Spleen (tissue), 11 donors: ENCODE data around the gene DYNLL1. TPM values are rescaled to one million over a fixed set of nuclear protein-coding genes. Genes with fewer than 3 reads are reported as not detected.

Experiments used
- DNase-seq: peaks from one replicate; pipeline ENCODE4 v3.0.0-alpha.2; 2020
- H3K27ac ChIP-seq, 8 donors: fragments of 200-600 bp; sonication (generic) in 7 of 8; 1 replicate in 4 of 8; 2 replicates in 4 of 8; pipeline versions ENCODE4 v1.5.0 to v1.8.0; 2016 to 2021; ENCODE audit warnings: inconsistent platforms in 4 of 8, mild to moderate bottlenecking in 4 of 8, moderate library complexity in 1 of 8
- H3K27me3 ChIP-seq, 7 donors: fragments of 200-600 bp; sonication (generic) in 6 of 7; replicated peaks in 1 of 7; 1 replicate in 4 of 7; 2 replicates in 3 of 7; pipeline versions ENCODE4 v1.5.0 to v1.8.0; 2016 to 2021; ENCODE audit warnings: inconsistent platforms in 3 of 7, mild to moderate bottlenecking in 1 of 7
- H3K36me3 ChIP-seq, 6 donors: fragments of 200-600 bp; sonication (generic) in 5 of 6; 1 replicate in 4 of 6; 2 replicates in 2 of 6; pipeline versions ENCODE4 v1.5.0 to v1.8.0; 2016 to 2021; ENCODE audit warnings: inconsistent platforms in 2 of 6
- H3K4me1 ChIP-seq, 6 donors: fragments of 200-600 bp; sonication (generic) in 5 of 6; 1 replicate in 3 of 6; 2 replicates in 3 of 6; pipeline versions ENCODE4 v1.5.0 to v1.8.0; 2016 to 2021; ENCODE audit warnings: inconsistent platforms in 3 of 6
- H3K4me3 ChIP-seq, 8 donors: fragments of 200-600 bp; sonication (generic) in 7 of 8; 1 replicate in 4 of 8; 2 replicates in 4 of 8; pipeline versions ENCODE4 v1.5.0 to v1.8.0; 2016 to 2021; ENCODE audit warnings: inconsistent platforms in 4 of 8, mild to moderate bottlenecking in 4 of 8, moderate library complexity in 2 of 8
- H3K9me3 ChIP-seq, 8 donors: fragments of 200-600 bp; sonication (generic) in 7 of 8; 1 replicate in 4 of 8; 2 replicates in 4 of 8; pipeline versions ENCODE4 v1.5.0 to v1.8.0; 2016 to 2021; ENCODE audit warnings: inconsistent platforms in 4 of 8
- CTCF ChIP-seq, 11 experiments: fragments of 200-600 bp in 7 of 11; fragments of 450-650 bp in 4 of 11; sonication (generic) in 4 of 11; IDR thresholded peaks in 8 of 11; conservative IDR thresholded peaks in 3 of 11; 1 replicate in 7 of 11; 2 replicates in 4 of 11; pipeline versions ENCODE4 v1.4.0 to v1.8.0; 2016 to 2021; ENCODE audit warnings: antibody characterized with exemption in 11 of 11, inconsistent platforms in 4 of 11, mild to moderate bottlenecking in 1 of 11
- POLR2A ChIP-seq, 3 donors: fragments of 450-650 bp; IDR thresholded peaks; one replicate each; pipeline ENCODE4 v1.5.1; 2017; ENCODE audit warnings: antibody characterized with exemption in 3 of 3, mild to moderate bottlenecking in 1 of 3
- POLR2AphosphoS5 ChIP-seq, 3 donors: sonication (generic); formaldehyde crosslinking; IDR thresholded peaks; one replicate each; pipeline ENCODE4 v1.5.1; 2017; ENCODE audit warnings: antibody characterized with exemption in 3 of 3
- WGBS, 5 donors: extraction: QIAGEN DNeasy Blood & Tissue Kit in 3 of 5; methylation state at CpG; one replicate each; pipeline versions ENCODE4 v1.1.5 to v1.1.7; 2013 to 2018; 5-methylcytosine and 5-hydroxymethylcytosine counted together
- intact Hi-C: fragments of 100-400 bp; cut with DNase I; formaldehyde crosslinking; loops from one replicate; pipeline ENCODE4 v1.15.0; 2023; ENCODE audit warnings: low total_unique reads
- polyA plus RNA-seq, 3 donors: library from polyadenylated mRNA; stranded (reverse); fragments of 200-250 nt; gene quantifications; one replicate each; pipeline ENCODE4 v1.2.1, GENCODE V29; 2013
- total RNA-seq, 7 donors: library from RNA; depleted of rRNA in 3 of 7; stranded (reverse); fragments of >200 nt in 3 of 7; fragmentation: NEBNext Ultra II Directional in 4 of 7; extraction: Animal tissue kit (Norgen Biotek cat#: 25700) in 4 of 7; gene quantifications; one replicate each; pipeline versions ENCODE4 v1.1.0 to v1.2.1, GENCODE V29; 2016 to 2021
- donor health status: healthy with polysubstance abuse.
- donor health status: DM: no; HTN: no; CAD: no; lungs with moderate emphysema.
- donor health status: DM: no; HTN: no; CAD: no.
- donor health status: Bipolar disorder and iron deficiency.
- donor health status: healthy.
- donor health status: DM: no; HTN: no; CAD: no.
- donor health status: DM: yes; HTN: yes; CAD: no.

The DYNLL1 gene
- total and polyA plus RNA-seq, 10 donors, result 84.1 to 338 (median 158) TPM

GRCh38 chr12:120453060-120453750, 42.7 kb upstream of the DYNLL1 start:
- TF ChIP-seq POLR2AphosphoS5 (IDR thresholded peaks at IDR 0.05), result no peak
- TF ChIP-seq CTCF (IDR thresholded peaks at IDR 0.05 in 8 of 11, conservative IDR thresholded peaks at IDR 0.05 in 3 of 11), result no peak
- TF ChIP-seq POLR2A (IDR thresholded peaks at IDR 0.05), result no peak
- no peak overlapping the region for H3K27ac ChIP-seq
- no peak for DNase-seq
- WGBS, 5 donors, result 87 to 100% (median 91%) methylated on average over 3 of the region's 3 CpGs
- no peak overlapping the region for H3K4me3 ChIP-seq
- intact Hi-C loops, result no loop called here
- H3K27me3 ChIP-seq, result no peaks in the 10 kb centered on the region
- H3K36me3 ChIP-seq, result peaks cover 0 to 91% (median 42%) of the 10 kb centered on the region in 6 donors
- H3K4me1 ChIP-seq, result peaks cover 0 to 33% (median 11%) of the 10 kb centered on the region in 6 donors
- no peaks in the 10 kb centered on the region for H3K9me3 ChIP-seq

DNA sequence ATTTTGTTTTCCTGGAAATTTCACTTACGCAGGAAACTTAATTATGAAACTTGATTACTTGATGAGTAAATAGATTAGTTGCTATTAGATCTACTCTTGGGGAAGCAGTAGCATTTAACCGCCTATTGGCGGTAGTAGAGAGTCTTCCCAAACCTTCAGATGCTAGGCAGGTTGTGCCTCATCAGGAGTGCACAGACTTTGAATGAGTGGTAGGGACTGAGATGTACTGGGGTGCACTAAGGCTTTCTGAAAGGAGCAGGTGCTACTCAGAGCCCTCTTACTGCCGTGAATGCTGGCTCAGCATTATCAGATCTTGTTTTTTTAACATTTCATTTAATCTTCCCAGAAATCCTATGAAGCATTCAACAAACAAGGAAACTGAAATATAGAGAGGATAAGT, 41.9 kb upstream of the DYNLL1 start:
- 63 to 79% (median 69%) methylated on average over 4 of the region's 4 CpGs for WGBS, 5 donors
- Histone ChIP-seq H3K36me3 (peaks cover 0 to 93% (median 50%) of the 10 kb centered on the region in 6 donors), H3K4me1 (peaks cover 0 to 26% (median 6%) of the 10 kb centered on the region in 6 donors), H3K4me3 (no peak overlapping the region), H3K27ac (no peak overlapping the region), H3K9me3 (no peaks in the 10 kb centered on the region), H3K27me3 (no peaks in the 10 kb centered on the region)
- intact Hi-C loops, result no loop called here
- no peak for DNase-seq
- TF ChIP-seq POLR2A (IDR thresholded peaks at IDR 0.05) (no peak), POLR2AphosphoS5 (IDR thresholded peaks at IDR 0.05) (peak in 1 of 3 donors; percentile 7), CTCF (IDR thresholded peaks at IDR 0.05 in 8 of 11, conservative IDR thresholded peaks at IDR 0.05 in 3 of 11) (peak in 10 of 11 experiments; percentile 14 to 70 (median 53))

GRCh38 chr12:120455302-120455701, 40.6 kb upstream of the DYNLL1 start:
- H3K4me1 ChIP-seq, result peaks cover 0 to 16% (median 0%) of the 10 kb centered on the region in 6 donors
- no peak overlapping the region for H3K4me3 ChIP-seq
- intact Hi-C loops, result no loop called here
- no peak for DNase-seq
- 82 to 89% (median 86%) methylated on average over 7 of the region's 7 CpGs for WGBS, 5 donors
- peaks cover 0 to 95% (median 63%) of the 10 kb centered on the region in 6 donors for H3K36me3 ChIP-seq
- H3K9me3 ChIP-seq, result no peaks in the 10 kb centered on the region
- TF ChIP-seq POLR2A (IDR thresholded peaks at IDR 0.05), result no peak
- no peak for TF ChIP-seq CTCF (IDR thresholded peaks at IDR 0.05 in 8 of 11, conservative IDR thresholded peaks at IDR 0.05 in 3 of 11)
- no peak overlapping the region for H3K27ac ChIP-seq
- no peaks in the 10 kb centered on the region for H3K27me3 ChIP-seq

DNA sequence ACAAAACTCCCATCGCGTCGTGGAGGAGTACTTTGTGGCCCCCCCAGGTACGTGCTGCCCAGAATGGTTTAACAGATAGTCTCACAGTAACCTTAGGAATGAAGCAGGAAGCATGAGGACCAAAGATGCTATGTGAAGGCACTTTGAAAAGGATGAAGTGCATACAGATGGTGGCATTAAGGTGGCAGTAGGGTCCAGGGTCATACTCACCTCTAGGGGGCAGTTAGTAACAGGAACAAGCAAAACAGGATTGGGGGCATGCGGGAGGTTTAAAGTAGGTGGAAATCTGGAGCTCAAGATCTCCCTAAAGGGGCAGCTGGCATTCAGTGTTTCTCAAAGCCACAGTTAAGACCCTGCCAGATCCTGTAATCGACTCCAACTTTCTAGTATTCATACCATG, 38.8 kb upstream of the DYNLL1 start:
- H3K27ac ChIP-seq, result no peak overlapping the region
- H3K4me3 ChIP-seq, result no peak overlapping the region
- no peak for DNase-seq
- H3K9me3 ChIP-seq, result no peaks in the 10 kb centered on the region
- H3K36me3 ChIP-seq, result peaks cover 0 to 98% (median 74%) of the 10 kb centered on the region in 6 donors
- H3K4me1 ChIP-seq, result peaks cover 0 to 13% (median 0%) of the 10 kb centered on the region in 6 donors
- intact Hi-C loops, result no loop called here
- no peak for TF ChIP-seq POLR2A (IDR thresholded peaks at IDR 0.05)
- peak in 1 of 3 donors; percentile 45 for TF ChIP-seq POLR2AphosphoS5 (IDR thresholded peaks at IDR 0.05)
- TF ChIP-seq CTCF (IDR thresholded peaks at IDR 0.05 in 8 of 11, conservative IDR thresholded peaks at IDR 0.05 in 3 of 11), result peak in 1 of 11 experiments; percentile 34
- H3K27me3 ChIP-seq, result no peaks in the 10 kb centered on the region
- WGBS, 5 donors, result 85 to 96% (median 90%) methylated on average over 6 of the region's 6 CpGs
